GM19372 (cell line): ENCODE results near the gene JKAMP.
A peak's percentile ranks its signal among the peaks of the same experiment; 100 is the strongest.

Source experiments
- ATAC-seq: cut with Tn5 transposase; IDR thresholded peaks from one replicate; pipeline ENCODE4 v1.9.1; 2021; ENCODE audit warnings: mild to moderate bottlenecking, low read depth, moderate library complexity; ENCODE audit not compliant: unreplicated experiment

The JKAMP gene

GRCh38 chr14:59480166-59480565, 4.2 kb upstream of the JKAMP start:
- no peak for ATAC-seq

GRCh38 chr14:59481407-59481806, 2.9 kb upstream of the JKAMP start:
- ATAC-seq: no peak

GRCh38 chr14:59481871-59482540, 2.3 kb upstream of the JKAMP start:
- ATAC-seq: no peak

GRCh38 chr14:59482541-59483331, 1.6 kb upstream of the JKAMP start:
- no peak for ATAC-seq

- no peak for ATAC-seq
Measured at GRCh38 chr14:59483363-59483762, 954 bp upstream of the JKAMP start.

GRCh38 chr14:59484639-59485175, 390 bp downstream of the JKAMP start:
- ATAC-seq: peak; percentile 44

GRCh38 chr14:59490756-59491155, 6.4 kb downstream of the JKAMP start:
- no peak for ATAC-seq

GRCh38 chr14:59492384-59492783, 8.1 kb downstream of the JKAMP start:
- no peak for ATAC-seq

- ATAC-seq: no peak
Measured at GRCh38 chr14:59500732-59501131, 16.4 kb downstream of the JKAMP start.

GRCh38 chr14:59503256-59503655, 18.9 kb downstream of the JKAMP start:
- no peak for ATAC-seq

- peak; percentile 80 for ATAC-seq
Measured at GRCh38 chr14:59507063-59507751, 22.9 kb downstream of the JKAMP start.

GRCh38 chr14:59507752-59508103, 23.4 kb downstream of the JKAMP start:
- no peak for ATAC-seq

GRCh38 chr14:59509101-59509500, 24.8 kb downstream of the JKAMP start:
- ATAC-seq: no peak

- no peak for ATAC-seq
Measured at GRCh38 chr14:59510001-59510400, 25.7 kb downstream of the JKAMP start.

- no peak for ATAC-seq
Measured at GRCh38 chr14:59510966-59511365, 26.6 kb downstream of the JKAMP start.

GRCh38 chr14:59511916-59512575, 27.7 kb downstream of the JKAMP start:
- no peak for ATAC-seq

- ATAC-seq: no peak
Measured at GRCh38 chr14:59520224-59520623, 35.9 kb downstream of the JKAMP start.

- no peak for ATAC-seq
Measured at GRCh38 chr14:59529189-59529588, 44.9 kb downstream of the JKAMP start.

GRCh38 chr14:59530349-59530748, 46.0 kb downstream of the JKAMP start:
- no peak for ATAC-seq

- ATAC-seq: no peak
Measured at GRCh38 chr14:59532419-59532818, 48.1 kb downstream of the JKAMP start.
